Measurements from ENCODE around the gene SIRT7. TPM values are rescaled to one million over a fixed set of nuclear protein-coding genes. Genes with fewer than 3 reads are reported as not detected.

SIRT7 gene
- total and polyA plus RNA-seq, 7 donors = 11.4 to 62.2 (median 28.8) TPM

GRCh38 chr17:81910840-81911276, 7.1 kb downstream of the SIRT7 start:
- TF ChIP-seq POLR2A (IDR thresholded peaks at IDR 0.05) (no peak), CTCF (IDR thresholded peaks at IDR 0.05) (no peak), EP300 (IDR thresholded peaks at IDR 0.05) (no peak), POLR2AphosphoS5 (IDR thresholded peaks at IDR 0.05) (no peak)
- Histone ChIP-seq H3K4me3 (peak overlapping the region; percentile 58 to 77 (median 63)), H3K9me3 (no peaks in the 10 kb centered on the region), H3K36me3 (peaks cover 13 to 45% (median 26%) of the 10 kb centered on the region in 4 donors), H3K27ac (peak overlapping the region; percentile 52 to 76 (median 62)), H3K4me1 (peaks cover 0 to 17% (median 14%) of the 10 kb centered on the region in 4 donors), H3K27me3 (no peaks in the 10 kb centered on the region)
- WGBS, 2 donors = 1% methylated on average over 55 of the region's 55 CpGs
- intact Hi-C loops (cut with DNase I) = no loop called here
- peak; percentile 66 for DNase-seq

GRCh38 chr17:81909966-81910839, 7.8 kb downstream of the SIRT7 start:
- TF ChIP-seq POLR2AphosphoS5 (IDR thresholded peaks at IDR 0.05) (no peak), CTCF (IDR thresholded peaks at IDR 0.05) (no peak), EP300 (IDR thresholded peaks at IDR 0.05) (no peak), POLR2A (IDR thresholded peaks at IDR 0.05) (no peak)
- Histone ChIP-seq H3K9me3 (no peaks in the 10 kb centered on the region), H3K36me3 (peaks cover 13 to 39% (median 24%) of the 10 kb centered on the region in 4 donors), H3K27ac (peak overlapping the region in 3 of 4 donors; percentile 52 to 76 (median 56)), H3K4me3 (peak overlapping the region; percentile 58 to 77 (median 63)), H3K4me1 (peaks cover 0 to 15% (median 13%) of the 10 kb centered on the region in 4 donors), H3K27me3 (no peaks in the 10 kb centered on the region)
- intact Hi-C loops (cut with DNase I) = no loop called here
- WGBS, 2 donors = 26 to 37% methylated on average over 23 of the region's 23 CpGs
- peak; percentile 68 for DNase-seq

GRCh38 chr17:81909231-81909630, 8.7 kb downstream of the SIRT7 start:
- no peak overlapping the region for H3K27ac ChIP-seq
- peaks cover 10 to 34% (median 17%) of the 10 kb centered on the region in 4 donors for H3K36me3 ChIP-seq
- WGBS, 2 donors = 93 to 95% methylated on average over 12 of the region's 12 CpGs
- TF ChIP-seq POLR2AphosphoS5 (IDR thresholded peaks at IDR 0.05) (no peak), EP300 (IDR thresholded peaks at IDR 0.05) (no peak), CTCF (IDR thresholded peaks at IDR 0.05) (no peak), POLR2A (IDR thresholded peaks at IDR 0.05) (no peak)
- peaks cover 0 to 15% (median 13%) of the 10 kb centered on the region in 4 donors for H3K4me1 ChIP-seq
- H3K27me3 ChIP-seq = no peaks in the 10 kb centered on the region
- no peak overlapping the region for H3K4me3 ChIP-seq
- intact Hi-C loops (cut with DNase I) = no loop called here
- no peak for DNase-seq
- no peaks in the 10 kb centered on the region for H3K9me3 ChIP-seq

- TF ChIP-seq POLR2AphosphoS5 (IDR thresholded peaks at IDR 0.05) (no peak), CTCF (IDR thresholded peaks at IDR 0.05) (no peak), EP300 (IDR thresholded peaks at IDR 0.05) (no peak), POLR2A (IDR thresholded peaks at IDR 0.05) (no peak)
- H3K27ac ChIP-seq = no peak overlapping the region
- 95 to 96% methylated on average over 11 of the region's 11 CpGs for WGBS, 2 donors
- H3K9me3 ChIP-seq = no peaks in the 10 kb centered on the region
- H3K27me3 ChIP-seq = no peaks in the 10 kb centered on the region
- H3K36me3 ChIP-seq = peaks cover 5 to 31% (median 12%) of the 10 kb centered on the region in 4 donors
- peaks cover 0 to 15% (median 13%) of the 10 kb centered on the region in 4 donors for H3K4me1 ChIP-seq
- intact Hi-C loops (cut with DNase I) = no loop called here
- DNase-seq = no peak
- H3K4me3 ChIP-seq = no peak overlapping the region
These were observed 9.2 kb downstream of the SIRT7 start for GRCh38 chr17:81908793-81909192.
